Stimulated activated CD8-positive, alpha-beta memory T cell treated with anti-CD3 and anti-CD28 coated beads, Interleukin-7, amount 100 ng/mL, for 48 hours (primary cell): ENCODE data around the gene ABHD14A.

Source experiments
- DNase-seq, 2 donors: peaks; one replicate each; pipeline ENCODE4 v3.0.0-alpha.2; 2020; ENCODE audit warnings: low read depth in 1 of 2; ENCODE audit errors: extremely low read depth in 1 of 2

The ABHD14A gene

DNA sequence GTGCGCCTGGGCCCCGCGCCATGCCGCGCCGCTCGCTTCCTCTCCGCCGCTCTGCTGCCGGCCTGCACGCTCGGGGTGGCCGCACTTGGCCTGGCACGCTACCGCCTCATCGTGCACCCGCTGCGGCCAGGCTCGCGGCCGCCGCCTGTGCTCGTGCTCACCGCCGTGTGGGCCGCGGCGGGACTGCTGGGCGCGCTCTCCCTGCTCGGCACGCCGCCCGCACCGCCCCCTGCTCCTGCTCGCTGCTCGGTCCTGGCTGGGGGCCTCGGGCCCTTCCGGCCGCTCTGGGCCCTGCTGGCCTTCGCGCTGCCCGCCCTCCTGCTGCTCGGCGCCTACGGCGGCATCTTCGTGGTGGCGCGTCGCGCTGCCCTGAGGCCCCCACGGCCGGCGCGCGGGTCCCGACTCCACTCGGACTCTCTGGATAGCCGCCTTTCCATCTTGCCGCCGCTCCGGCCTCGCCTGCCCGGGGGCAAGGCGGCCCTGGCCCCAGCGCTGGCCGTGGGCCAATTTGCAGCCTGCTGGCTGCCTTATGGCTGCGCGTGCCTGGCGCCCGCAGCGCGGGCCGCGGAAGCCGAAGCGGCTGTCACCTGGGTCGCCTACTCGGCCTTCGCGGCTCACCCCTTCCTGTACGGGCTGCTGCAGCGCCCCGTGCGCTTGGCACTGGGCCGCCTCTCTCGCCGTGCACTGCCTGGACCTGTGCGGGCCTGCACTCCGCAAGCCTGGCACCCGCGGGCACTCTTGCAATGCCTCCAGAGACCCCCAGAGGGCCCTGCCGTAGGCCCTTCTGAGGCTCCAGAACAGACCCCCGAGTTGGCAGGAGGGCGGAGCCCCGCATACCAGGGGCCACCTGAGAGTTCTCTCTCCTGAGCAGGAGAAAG lies 18.7 kb upstream of the ABHD14A start:
- no peak for DNase-seq

DNA sequence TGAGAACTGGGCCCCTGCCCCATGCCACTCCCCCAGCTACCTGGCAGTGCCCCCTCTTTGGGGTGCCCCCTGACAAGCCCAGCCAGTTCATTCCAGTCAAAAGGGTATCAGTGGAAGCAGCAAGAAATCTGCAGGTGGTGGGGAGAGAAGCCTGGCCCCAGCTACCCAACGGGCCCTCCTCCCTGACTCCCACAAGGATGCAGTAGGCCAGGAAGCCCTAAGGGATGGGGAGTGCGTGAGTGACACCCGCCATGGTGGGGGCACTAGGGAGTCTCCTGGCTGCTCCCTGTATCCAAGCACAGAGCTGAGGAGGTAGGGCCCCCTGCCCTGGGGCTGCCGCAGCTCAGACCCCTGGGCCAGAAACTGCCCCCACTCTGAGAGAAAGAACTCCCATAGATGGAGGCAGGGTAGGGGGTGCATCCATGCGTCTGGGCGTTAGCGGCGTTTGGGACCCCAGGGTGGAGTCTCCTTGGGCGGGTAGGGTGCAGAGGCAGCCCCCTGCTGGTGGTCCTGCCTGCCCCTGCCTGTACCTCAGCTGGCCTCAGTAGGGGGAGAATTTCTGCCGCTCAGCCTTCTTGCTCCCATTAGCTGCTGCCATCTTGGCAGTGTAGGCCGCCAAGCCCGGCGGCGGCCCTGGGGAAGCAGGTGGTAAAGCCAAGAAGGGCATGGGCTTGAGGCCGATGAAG lies 17.2 kb upstream of the ABHD14A start:
- DNase-seq = no peak

DNA sequence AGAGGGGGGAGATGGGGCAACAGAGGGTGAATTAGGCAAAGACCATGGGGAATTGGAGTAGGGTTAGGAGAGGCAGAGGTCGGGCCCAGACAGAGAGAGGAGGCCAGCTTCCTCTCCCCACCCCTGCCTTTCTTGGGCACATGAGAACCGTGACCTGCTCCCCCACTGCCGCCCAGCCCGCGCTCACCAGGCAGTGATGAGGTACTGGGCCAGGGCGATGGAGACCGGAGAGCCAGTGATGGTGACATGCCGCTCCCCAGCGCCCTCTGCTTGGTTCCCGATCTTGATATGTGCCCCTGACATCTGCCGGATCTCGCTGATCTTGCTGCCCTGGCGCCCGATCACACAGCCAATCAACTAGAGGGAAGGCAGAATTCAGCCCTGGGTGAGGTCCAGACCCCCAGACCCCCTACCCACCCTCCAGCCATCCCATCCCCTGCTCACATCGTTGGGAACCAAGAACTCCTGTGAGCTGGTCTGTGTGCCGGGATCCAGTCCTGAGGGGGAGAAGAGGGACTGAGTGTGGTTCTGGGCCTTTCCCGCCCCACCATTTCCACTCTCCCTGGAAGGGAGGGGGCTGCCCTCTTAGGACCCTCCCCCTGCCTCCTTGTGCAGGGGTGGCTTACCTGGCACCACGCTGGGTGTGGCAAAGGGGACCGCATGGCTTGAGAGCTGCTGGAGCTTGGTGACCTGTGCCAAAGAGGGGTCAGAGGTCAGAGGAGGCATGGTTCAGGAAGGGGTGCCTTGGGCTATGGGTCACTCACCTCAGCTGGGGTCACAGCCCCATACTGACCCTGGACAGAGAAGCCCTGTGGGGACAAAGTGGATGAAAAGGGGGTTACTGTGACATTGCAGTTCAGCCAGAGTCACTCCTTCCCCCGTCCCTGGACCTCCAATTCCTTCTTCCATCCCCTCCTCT lies 16.0 kb upstream of the ABHD14A start:
- DNase-seq = no peak

DNA sequence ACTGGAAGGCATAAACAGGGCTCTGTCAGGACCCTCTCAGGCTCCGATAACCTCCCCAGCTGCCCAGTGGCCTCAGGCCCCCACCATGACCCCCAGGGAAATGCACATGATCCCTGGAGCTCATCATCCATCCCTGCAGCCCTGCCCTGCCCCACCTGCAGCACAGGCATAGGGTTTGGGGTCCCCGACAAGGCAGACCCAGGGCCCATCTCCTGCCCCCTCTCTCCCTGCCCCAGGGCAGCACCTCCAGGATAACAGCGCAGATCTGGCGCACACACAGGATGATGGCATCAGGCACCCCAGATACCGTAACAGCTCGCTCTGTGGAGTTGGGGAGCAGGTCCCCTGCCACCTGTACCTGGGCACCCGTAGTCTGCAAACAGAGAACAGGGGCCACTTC lies 15.2 kb upstream of the ABHD14A start:
- DNase-seq = no peak

DNA sequence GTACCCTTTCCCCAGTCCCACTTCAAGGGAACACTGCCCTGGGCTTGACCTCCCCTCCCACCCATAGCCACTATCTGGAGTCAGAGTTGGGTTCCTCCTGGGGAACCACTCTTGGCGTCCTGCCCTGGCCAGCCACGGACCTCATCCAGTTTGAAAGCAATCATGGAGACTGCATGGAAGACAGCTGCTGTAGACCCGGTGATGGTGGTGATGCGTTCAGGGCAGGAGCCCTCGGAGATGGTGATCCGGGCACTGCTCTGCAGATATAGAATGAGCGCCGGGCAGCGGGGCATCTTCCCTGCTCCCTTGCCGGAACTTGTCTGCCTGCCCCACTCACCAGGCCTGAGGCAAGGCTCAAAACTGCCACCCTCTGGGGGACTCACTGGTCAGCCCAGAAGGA lies 14.5 kb upstream of the ABHD14A start:
- no peak for DNase-seq

DNA sequence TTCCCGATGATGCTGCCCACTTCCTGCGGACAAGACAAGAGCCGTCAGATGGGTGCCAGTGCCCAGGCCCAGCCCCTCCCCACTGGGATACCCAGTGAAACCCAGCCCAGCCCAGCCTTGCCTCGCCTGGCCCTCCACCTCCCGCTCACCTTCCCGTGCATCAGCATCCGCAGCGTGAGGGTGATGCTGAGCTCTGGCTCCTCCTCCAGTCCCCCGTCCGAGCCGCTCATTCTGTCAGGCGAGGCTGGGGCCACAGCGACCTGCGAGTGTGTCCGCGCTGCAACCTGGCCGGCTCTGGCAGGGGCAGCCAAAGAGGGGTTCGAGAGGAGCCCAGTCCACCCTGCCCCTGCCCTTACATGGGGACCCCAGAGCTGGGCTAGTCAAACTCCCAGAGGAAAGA lies 13.9 kb upstream of the ABHD14A start:
- DNase-seq = no peak

GRCh38 chr3:51961602-51962569 lies 13.0 kb upstream of the ABHD14A start:
- no peak for DNase-seq

- no peak for DNase-seq
These were observed 11.9 kb upstream of the ABHD14A start for GRCh38 chr3:51962854-51963530.

GRCh38 chr3:51963951-51964451 lies 10.9 kb upstream of the ABHD14A start:
- DNase-seq = no peak

DNA sequence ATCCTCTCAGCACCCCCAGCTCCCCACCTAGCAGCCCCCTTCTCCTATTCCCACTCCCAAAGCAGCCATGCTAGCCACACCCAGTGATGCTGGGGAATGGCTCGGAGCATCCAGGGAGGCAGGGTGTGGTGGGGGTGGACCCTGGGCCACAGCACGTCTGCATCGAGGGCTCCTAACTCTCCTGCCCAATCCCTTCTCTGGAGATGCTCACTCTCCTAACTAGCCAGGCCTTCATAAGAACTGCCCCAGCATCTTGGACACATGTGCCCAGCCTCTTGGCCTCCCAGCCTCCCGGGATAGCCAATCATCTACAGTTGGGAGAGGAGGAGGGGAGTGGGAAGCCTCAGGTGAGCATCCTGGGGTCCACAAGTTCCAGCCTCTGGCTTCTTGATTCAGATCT lies 10.3 kb upstream of the ABHD14A start:
- no peak for DNase-seq

- DNase-seq = no peak
These were observed 8.8 kb upstream of the ABHD14A start for GRCh38 chr3:51966016-51966415.

DNA sequence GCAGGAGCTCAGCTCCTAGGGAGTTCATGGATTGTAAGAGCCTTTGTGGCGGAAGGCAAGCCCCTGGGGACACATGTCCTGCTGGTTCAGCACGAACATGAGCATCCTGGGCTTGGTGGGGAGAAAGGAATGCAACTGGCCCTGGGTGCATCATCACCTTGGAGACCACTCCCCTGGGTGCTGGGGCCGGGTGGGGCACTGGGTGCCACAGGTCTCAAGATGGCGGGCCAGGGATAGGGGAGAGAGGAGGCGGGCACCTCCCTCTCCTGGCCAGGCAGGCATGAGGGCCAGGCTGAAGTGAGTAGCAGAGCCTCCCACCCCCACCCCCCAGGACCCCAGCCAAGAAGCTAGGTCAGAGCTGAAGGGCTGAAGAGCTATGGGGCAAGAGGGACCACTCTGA lies 8.4 kb upstream of the ABHD14A start:
- no peak for DNase-seq

DNA sequence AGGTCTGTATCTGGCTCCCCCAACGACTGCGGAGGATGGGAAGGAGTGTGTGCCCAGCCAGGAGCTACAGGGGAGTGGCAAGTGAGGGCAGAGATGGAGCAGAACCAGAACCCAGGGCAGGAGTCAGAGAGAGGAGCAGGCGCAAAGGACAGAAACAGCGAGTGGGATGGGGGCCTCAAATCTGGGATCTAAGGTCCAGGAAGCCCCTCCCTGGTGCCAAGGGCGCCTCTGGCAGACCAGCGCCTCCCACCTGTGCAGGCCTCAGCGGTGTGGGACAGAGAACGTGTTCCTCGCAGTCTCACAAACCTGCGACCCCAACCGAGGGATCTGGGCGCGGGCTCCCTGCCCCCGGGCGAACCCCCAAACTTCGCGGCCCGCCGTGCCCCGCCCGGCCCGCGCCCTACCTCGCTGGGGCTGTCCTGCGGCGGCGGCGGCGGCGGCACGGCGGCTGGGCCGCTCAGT lies 7.9 kb upstream of the ABHD14A start:
- no peak for DNase-seq

GRCh38 chr3:51967384-51968169 lies 7.3 kb upstream of the ABHD14A start, which contains the start of gene PCBP4:
TSS of gene PCBP4 (minus strand) at chr3:51967454. CDS start at chr3:51961240, 6,214 bp downstream.
- DNase-seq = no peak

DNA sequence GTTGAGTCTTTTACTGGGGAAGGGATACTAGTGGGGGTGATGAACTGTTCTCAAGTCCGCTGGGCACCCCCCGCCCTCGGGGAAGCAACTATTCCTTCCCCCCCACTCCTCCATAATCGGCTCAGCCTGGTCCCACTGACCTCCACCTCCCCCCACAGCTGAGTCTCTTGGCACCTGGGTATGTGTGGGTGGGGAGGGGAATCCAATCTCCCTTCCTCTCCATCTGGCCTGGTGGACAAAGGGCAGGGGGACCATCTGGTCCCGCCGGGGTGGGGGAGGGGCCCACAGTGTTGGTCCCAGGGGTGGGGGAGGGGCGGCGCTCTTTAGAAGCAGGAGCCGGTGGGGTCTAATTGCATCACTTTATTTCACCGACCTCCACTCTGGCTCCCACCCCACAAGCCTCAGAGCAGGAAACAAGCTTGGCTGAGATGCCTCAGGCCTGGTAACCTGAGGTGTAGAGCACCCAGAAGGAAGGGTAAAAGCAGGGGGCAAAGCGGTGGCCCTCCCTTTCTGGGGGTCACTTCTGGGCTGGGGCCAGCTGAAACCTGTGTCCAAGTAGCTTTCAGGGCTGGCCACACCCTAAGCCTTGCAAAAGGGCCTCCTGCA lies 6.6 kb upstream of the ABHD14A start:
- DNase-seq = no peak

- no peak for DNase-seq
These were observed 5.8 kb upstream of the ABHD14A start for GRCh38 chr3:51968883-51969678.

DNA sequence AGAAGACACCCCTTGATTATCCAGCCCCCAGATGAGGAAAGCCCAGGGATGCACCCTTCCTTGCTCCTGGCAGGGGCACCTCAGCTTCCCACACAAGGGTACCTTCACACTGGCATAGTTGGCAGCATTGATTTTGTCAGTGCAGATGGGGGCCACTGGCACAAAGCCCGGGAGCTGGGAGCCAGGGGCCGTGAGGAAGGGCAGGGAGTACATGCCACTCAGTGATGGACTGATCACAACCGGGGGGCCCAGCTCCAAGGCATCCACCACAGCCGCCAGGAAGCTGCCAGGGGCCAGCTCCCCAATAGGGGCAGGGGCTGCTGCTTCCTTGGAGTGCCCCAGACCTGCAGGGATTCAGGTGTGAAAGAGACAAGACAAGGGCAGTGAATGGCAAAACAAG lies 5.0 kb upstream of the ABHD14A start:
- DNase-seq = no peak
